COLO829 (cell line): ENCODE measurements around the gene PAX5.

Experiments used
- DNase-seq: peaks from one replicate; pipeline ENCODE4 v3.0.0; 2012; ENCODE audit warnings: low spot score

PAX5 gene

DNA sequence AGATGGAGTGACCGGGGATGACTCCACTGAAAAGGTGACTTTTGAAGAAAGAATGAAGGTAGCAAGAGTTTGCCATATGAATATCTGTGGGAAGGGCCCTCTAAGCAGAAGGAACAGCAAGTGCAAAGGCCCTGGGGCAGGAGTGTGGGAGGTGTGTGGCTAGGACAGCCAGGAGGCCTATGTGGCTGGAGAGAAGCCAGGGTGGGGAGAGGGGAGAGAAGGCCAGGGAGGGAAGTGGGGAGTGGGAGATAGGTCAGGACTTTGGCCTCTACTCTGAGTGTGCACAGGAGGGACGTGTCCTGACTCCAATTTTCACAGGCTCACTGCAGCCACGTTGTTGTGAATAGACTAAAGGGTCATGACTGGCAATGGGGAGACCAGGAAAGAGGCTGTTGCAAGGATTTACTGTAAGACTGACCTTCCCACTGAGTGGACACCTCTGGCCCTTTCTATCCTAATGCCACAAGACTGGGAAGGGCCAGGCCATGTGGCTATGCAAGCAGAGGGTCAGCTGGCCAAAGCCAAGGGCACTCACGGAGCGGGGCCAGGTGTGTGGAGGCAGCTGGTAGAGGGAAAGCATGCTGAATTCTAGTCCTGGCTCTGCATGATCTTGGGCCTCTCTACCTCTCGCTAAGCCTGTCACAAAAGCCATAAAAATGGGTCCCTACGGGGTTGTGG lies 172.4 kb downstream of the PAX5 start:
- DNase-seq: no peak

DNA sequence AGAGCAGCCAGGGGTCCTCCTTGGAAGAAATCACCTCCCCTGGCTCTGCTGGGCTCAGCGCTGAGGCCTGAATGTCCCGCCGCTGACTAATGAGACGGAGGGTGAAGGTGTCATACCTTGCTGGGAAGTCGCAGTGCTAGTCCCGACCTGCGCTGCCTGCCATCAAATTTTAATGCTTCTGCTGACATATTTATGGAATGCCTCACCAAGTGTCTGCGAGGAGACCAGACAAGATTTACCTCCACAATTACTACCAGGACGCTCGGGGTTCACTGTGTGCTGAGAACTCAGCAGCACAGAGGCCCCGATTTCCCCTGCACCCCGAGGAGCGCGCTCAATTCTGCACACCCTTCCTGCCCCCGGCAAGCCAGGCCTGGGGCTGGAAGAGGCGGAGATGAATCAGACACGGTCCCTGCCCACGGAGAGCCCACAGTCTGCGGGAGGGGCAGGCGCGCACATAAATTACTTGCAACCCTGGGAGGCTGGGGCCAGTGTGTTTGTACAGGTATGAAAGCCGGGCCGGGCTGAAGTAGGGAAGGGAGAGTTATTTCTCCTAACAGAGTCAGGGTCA lies 175.2 kb downstream of the PAX5 start:
- no peak for DNase-seq

DNA sequence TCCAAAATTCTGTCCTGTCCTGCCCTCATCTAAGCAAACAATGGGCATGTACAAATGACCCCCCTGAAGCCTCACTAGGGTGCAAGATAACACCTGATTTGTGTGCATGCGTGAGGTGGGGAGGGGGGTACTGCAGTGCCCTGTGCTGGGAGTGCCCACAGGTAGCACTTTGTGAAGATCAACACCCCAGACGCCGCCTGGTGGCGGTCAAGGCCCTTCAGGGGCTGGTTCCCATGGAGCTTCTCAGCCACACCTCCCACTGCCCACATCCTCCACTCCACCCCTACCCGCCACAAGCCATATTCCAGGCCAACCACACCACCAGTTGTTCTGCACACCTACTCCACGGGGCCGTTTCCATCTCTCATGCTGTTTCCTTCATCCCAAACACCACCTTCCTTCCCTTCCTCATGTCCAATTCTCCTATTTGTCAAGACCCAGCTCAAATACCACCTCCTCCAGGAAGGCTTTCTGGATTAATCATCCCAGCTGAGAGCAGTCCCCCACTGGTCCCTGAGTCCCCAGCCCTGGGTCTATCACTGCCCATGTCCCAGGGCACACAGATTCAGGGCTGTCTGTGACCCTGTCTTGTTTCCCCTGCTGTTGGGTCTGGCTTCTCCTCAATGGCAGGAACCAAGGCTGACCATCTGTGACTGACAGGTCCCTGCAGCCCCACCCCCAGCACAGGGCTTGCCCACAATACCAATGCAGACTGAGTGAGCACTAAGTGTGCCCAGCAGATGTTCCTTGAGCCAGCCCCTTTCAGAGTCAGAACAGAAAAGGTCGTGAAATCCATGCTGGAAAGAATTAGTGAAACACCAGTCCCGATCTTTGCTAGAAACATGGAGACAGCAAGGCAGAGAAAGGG lies 178.4 kb downstream of the PAX5 start:
- peak; percentile 72 for DNase-seq

DNA sequence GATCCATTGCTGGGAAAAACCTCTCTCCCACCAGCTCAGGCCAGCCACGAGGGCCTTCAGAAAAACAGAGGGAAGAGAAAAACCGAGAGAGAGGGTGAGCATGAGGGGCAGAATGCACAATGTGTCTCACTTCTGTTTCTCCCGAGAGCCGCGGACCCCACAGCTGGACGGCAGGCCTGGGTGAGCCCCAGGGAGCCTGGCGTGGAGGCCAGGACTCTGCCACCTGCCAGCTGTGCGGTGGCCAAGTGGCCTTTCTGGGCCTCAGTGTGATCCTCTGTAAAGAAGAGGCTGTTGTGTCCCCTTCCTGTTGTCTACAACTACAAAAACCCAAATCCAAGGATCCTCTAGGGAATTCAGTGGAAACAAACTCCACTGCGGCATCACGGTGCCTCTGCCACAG lies 179.3 kb downstream of the PAX5 start:
- DNase-seq: no peak

DNA sequence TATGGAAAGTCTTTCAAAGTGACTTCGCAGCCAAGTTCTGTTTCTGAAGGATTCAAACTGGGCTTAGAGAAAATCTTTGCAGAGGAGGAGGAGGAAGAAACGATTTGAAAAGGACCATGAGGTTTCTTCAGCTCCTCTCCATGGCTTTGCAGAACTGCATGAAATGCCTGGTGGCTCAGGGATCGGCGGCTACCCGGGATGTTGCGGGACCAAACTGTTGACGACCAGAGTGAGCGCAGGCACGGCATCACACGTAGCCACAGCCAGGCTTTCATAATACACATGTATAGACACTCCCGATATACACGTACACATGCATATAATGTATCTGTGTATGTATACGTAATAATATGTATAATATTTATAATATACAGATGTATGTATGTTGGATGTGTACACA lies 180.0 kb downstream of the PAX5 start:
- no peak for DNase-seq

DNA sequence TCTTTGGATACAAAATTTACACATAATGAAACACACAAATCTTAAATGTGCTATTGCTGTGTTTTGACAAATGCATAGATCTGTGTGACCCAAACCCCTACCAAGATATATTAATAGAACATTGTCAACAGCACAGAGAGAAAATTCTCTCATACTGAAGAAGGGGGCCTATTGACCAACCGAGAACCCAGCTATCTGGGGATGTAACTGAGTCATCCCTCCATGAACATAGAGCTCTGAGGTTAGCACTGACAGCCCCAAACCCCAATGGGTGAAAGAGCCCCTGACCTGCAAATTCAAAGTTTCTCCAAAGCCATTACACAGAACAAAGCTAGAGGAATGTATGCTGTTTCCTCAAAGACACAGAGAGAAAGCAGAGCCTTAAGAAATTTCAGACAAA lies 180.8 kb downstream of the PAX5 start:
- DNase-seq: no peak

DNA sequence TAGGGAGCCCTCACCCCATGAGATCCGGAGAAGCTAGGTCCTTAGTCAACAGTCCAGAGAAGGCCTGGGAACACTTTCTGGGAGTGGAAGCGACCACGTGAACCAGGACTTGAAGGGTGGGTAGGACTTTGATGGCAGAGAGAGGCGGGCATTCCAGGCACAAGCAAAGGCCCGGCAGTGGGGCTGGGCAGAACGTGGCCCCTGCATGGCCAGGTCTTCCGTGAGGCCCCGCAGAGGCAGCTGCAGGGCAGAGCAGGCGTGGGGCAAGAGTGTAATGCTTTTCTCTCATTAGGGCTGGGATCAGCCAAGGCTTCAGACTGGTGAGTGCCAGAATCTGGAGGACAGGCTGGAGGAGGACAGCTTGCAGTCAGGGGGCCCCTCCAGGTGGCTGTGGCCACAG lies 184.1 kb downstream of the PAX5 start:
- DNase-seq: no peak

DNA sequence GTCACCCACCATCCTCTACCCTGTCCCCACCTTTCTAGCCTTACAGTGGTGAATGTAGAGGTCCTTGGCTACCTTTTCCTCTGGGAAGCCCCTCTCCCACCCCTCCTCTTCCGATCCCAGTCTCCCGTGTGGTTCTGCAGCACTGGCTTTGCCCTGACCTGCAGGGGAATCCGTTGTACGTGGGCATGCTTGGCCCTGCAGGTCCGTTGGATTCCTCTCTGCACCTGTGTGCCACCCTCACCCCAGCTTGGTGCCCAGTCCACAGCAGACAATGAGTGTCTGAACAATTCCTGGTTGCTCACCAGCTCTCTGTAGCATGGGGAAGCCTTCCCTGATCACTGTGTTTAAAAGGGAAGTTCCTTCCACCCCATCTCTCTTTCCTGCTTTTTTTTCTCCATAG lies 185.1 kb downstream of the PAX5 start:
- DNase-seq: no peak

DNA sequence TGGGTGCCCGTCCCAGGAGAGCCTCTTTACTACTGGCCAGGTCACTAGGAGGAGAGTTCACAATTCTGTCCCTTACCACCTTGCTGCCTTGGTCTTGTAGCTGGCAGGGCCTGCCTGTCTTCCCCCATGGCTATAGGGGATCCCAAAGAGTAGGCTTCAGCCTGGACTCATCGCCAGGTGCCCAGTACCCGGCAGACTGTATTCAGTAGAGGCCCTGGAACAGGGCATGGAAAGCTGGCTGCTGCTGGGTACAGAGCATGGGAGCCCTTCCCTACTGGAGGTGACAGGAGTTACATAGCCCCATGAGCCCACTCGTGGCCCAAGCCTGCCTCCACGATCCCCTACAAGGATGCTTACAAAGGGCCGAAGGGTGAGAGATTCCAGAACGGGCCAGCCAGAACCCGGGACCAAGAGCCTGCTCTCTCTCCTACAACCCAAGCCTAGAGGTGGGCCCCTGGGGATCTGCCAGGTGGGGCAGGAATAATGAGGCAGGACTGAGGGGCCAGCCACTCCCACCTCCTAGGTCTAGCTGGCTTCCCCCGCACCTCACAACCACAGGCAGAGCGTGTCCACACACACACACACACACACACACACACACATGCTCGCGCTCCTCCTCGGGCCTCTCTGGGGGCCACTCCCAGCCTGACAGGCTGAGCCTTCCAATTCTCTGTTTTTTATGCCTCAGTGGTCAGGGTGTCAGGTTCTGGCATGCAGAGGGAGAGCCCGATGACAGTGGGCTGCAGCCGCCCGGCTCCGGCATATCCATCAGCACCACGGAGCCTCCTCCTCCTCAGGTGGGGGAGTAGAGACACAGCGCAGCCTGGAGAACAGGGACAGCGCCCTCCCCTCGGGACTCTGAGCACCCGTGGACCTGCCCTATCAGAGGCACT lies 186.0 kb downstream of the PAX5 start:
- DNase-seq: no peak

DNA sequence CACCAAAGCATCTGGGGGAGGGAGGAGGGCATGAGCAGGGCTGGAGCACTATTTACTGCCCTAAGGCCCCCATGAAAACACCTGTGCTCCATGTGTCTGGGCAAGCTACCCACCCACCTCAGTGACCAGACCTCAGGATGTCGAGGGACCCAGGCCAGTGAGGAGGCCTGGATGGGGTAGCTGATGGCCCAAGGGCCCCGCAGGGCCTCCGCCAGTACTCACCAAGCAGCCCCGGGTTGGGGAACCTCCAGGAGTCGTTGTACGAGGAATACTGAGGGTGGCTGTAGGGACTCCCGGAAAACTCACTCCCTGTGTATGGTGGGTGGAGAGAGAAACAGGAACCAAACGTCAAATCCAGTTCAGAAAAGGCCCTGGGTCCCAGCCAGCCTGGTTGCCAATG lies 187.4 kb downstream of the PAX5 start:
- no peak for DNase-seq

DNA sequence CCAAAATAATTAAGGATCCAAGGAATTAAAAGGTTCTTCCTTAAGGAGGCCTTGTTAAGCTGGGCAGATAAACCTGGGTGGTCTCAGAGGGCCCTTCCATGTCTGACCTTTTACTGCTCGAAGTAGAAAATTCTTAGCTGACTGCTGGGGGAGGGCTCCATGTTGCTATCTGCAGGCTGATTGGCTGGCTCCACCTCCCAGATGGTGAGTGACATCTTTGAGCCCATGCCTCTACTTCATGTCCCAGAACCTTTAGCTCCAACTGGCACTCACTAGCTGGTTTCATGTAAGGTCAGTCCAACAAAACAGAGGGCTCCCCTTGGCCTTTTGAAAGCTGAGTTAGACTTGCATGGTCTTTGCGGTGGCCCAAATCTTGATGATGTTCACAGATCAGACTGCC lies 188.2 kb downstream of the PAX5 start:
- DNase-seq: no peak

DNA sequence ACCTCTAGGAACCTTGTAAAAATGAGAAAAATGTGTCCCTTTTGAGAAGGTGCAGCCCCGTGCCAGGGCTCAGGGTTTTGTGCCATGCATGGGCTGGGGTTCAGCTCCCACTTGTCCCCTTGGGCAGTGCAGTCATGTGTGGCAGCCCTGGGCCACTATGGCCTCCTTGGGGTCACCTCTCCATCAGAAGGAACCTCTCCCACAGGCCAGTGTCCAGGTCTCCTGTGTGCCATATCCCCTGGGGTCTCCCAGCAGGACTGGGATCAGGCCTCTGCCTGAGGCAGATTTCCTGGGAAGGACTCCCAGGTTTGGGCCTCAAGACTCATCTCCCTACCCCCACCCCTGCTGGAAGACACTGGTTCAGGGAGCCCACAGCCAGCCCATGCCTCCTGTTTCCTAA lies 189.1 kb downstream of the PAX5 start:
- no peak for DNase-seq

DNA sequence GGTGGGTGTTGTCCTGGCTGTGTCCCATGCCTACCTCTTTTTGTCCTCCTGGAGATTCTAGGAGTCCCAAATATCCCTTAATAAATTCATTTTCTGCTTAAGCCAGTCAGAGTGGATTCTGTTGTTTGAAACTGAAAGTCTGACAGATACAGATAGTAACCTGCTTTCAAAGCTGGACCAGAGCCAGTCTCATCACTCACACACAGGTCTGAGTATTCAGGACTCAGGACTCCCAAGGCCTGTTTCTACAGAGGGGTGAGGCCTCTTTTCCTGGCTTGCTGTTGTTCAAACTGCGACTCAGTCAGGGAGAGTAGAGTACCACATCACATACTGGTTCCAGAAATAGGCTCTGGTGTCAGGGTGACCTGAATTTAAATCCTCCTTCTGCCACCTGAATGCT lies 190.1 kb downstream of the PAX5 start:
- no peak for DNase-seq

DNA sequence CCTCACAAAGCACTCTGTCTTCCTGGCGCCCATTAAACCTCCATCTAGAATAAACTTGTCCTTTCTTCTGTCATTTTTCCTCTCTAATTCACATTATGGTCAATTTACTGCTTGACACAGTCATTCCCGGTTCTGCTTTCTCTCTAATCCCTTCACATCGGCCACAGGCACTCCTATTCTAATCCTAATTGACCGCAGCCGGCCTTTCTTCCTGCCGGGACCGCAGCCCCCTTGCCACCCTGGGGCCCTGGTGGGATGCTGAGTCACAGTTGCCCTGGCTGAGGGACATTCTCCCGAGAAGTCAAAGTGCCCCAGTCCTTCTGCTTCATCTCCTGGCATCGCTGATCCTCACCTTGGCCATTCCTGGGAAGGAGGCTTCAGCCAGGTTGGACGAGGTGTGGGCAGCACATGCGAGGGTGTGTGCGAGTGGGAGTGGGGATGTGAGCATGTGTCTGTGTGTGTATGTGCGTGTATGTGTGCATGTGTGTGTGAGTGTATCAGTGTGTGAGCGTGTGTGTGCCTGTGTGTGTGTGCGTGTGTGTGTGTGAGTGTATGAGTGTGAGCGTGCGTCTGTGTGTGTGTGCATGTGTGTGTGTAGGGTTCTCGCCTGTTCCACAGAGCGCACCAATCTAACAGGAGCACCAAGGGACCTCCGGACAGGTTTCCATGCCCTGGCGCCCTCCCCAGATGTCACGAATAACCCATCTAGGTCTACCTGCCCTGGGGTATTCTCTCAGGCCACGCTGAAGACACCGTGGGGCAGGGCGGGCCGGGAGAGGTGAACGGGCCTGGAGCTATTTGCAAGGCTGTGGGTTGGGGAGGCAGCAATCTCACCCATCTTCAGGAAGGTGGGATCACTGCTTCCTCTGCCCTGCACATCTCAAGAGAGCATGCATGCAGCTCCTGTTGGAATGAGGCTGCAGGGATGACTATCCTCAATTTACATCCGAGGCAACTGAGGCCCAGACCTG lies 191.2 kb downstream of the PAX5 start:
- peak; percentile 20 for DNase-seq

DNA sequence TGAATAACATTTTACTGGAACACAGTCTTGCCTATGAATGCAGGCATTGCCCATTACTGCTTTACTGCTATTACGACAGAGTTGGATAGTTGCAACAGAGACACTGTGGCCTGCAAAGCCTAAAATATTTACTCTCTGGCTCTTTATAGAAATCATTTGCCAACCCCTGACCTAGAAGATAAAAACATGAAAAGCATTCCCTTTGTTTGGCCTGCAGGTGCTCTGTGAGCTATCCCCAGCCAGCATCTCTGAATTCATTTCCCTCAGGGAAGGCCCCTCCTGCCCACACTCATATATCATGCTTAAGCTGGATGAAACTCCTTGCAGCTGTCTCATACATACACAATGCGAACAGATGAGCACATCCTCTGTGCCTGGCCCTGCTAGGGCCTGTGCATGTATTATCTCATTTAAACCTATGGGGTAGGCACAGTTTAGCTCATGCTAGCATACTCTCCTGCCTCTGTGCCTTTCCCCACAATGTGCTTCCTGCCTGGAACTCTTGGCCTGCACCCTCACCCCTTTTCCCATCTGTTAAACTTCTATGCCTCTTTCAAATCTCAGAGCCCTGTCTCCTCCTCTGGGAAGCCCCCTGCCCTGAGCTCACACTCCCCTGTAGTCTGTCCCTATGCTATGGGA lies 193.1 kb downstream of the PAX5 start:
- no peak for DNase-seq

DNA sequence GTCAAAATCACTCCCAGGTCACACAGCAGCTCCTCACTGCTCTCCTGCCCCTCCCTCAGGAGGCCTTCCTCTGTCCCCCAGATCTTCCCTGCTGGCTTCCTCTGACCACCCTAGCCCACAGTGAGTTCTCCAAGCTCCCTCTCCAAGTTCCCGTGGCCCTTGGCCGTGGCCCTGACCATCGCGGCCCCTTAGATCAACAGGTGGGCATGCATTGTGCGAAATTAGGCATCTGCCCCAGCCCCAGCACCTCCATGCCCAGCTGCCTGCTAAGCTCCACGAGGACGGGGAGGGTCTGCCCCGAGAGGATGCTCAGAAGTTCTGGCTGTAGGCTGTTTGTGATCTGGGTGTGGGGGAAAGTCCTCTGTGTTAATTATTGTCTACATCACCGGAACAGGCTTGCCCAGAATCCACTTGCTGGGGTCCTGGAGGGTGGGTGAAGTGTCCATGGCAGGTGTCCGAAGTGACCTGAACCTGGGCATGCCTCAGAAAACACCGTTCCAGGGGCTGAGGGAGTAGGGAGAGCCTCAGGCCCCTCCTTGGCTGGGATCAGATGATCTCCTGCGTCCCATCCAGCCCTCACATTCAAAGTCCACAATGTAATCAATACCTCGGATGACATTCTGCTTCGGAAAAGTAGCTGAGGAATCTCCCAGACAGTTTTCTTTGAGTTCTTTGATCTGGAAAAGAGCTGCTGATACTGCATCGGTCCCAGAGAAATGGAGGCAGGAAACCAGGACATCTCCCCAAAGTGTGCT lies 194.8 kb downstream of the PAX5 start:
- no peak for DNase-seq

DNA sequence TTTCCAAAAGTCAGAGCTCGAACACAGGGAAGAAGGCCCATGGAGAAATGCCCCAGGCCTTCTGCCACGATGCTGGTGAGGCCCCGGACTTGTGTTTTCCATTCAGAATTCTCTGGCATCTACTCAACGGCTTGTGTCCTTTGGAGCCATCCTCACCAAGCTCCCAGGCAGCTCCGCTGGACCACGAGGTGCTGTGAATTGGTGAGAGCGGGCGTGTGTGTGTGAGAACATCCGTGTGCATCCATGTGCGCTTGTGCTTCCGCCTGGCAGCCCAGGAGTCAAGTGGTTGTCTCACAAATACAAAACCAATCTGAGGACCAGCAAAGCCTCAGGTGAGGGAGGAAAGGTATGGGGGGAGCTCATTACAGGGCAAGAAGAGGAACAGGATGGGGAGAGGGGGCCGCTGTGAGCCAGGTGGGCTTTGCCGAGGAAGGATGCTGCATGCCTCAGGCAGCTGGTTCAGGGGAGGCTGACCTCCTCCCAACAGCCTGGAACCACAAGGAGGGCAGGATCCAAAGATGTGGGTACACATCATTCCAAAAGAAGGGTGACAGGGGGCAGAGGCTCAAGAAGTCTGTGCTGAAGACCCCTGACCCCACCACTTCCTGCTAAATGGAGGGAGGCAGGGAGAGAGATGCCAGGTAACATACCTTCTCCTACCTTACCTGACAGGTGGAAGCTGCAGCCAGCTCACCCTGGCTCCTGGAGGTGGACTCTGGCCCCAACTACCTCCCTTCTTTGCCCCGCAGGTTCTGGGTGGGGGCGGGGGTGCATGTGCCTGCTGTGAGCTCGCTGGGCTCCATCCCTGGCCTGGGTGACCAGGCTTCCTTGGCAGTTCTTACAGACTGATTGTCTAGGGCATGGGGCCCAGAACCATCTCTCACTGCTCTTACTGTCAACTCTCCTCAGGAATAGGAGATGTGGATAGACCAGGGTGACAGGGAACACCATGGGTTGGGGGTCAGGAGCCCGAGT lies 196.3 kb downstream of the PAX5 start:
- DNase-seq: no peak

DNA sequence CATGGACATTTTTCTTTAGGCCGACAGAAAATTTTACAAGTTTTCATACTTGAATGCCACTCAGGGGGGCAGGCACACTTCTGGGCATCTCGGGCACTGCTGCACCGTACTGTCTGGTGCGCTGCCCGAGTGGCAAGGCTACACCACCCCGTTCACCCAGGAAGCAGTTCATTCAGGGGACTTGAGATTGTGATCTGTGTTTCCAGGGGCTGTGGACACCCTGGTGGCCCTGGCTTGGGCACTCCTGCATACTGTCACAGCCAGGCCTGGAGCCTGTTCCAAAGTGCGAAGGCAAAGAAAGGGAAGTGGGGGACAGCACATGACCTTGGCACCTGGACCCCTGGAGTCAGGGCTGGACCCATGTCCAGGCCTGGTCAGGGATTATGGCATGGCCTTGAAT lies 197.6 kb downstream of the PAX5 start:
- no peak for DNase-seq
